GM12878 (cell line): Measurements from ENCODE around the gene IDH3A. TPM values are rescaled to one million over a fixed set of nuclear protein-coding genes. Genes with fewer than 3 reads are reported as not detected.
A peak's percentile ranks its signal among the peaks of the same experiment; 100 is the strongest.

ENCODE experiments used
- ATAC-seq: fragments of 200-7000 bp; cut with Tn5 transposase; 3 replicates; pipeline ENCODE4 v1.9.1; 2020; ENCODE audit warnings: mild to moderate bottlenecking, moderate library complexity
- BruUV-seq: library from RNA; stranded (reverse); fragments of 400-500 nt; replicated peaks from 2 replicates; lab custom pipeline; 2021; lab: Mats Ljungman, UMichigan
- CTCF ChIA-PET: fragments of 300-600 bp; sonication (Branson Sonifier 250); formaldehyde crosslinking; extraction: SDS; loops from one replicate; lab custom pipeline; 2021; ENCODE audit warnings: inconsistent platforms; lab: Yijun Ruan, JAX
- POLR2A ChIA-PET: fragments of 350-600 bp; formaldehyde crosslinking; extraction: SDS; loops from one replicate; lab custom pipeline; 2021; ENCODE audit warnings: inconsistent platforms; lab: Charles Lee
- RAD21 ChIA-PET: fragments of 300-600 bp; sonication (Branson Sonifier 250); formaldehyde crosslinking; loops from one replicate; lab custom pipeline; 2023; ENCODE audit warnings: antibody characterized with exemption; ENCODE audit not compliant: unreplicated experiment; lab: Charles Lee
- SMC1A ChIA-PET: fragments of 300-600 bp; sonication (Branson Sonifier 250); formaldehyde crosslinking; loops from one replicate; lab custom pipeline; 2023; ENCODE audit not compliant: unreplicated experiment, uncharacterized antibody; lab: Charles Lee
- DNase-seq: peaks from one replicate; pipeline ENCODE4 v3.0.0-alpha.2; 2011; ENCODE audit warnings: low read depth, low spot score
- FAIRE-seq: peaks from 3 replicates; lab custom pipeline; 2011; peaks lifted over from hg19 to GRCh38; lab: Jason Lieb, UNC
- H2AFZ ChIP-seq: 2 replicates; pipeline ENCODE4 v1.6.0; 2011; ENCODE audit warnings: low read depth, low read length, control low read depth; ENCODE audit not compliant: control insufficient read depth
- H3K27ac ChIP-seq: 2 replicates; pipeline ENCODE4 v1.5.1; 2011; ENCODE audit warnings: control low read depth; ENCODE audit not compliant: control insufficient read depth, insufficient read depth
- H3K27me3 ChIP-seq, 2 experiments: replicated peaks in 1 of 2; 2 replicates each; pipeline versions ENCODE4 v1.6.0 to v1.6.1; 2011; ENCODE audit warnings: low read length in 1 of 2; ENCODE audit not compliant: control insufficient read depth in 2 of 2, insufficient read depth in 2 of 2
- H3K36me3 ChIP-seq, 2 experiments: 2 replicates each; pipeline ENCODE4 v1.5.1; 2011; ENCODE audit warnings: low read length in 1 of 2; ENCODE audit not compliant: control insufficient read depth in 2 of 2, insufficient read depth in 2 of 2
- H3K4me1 ChIP-seq: 2 replicates; pipeline ENCODE4 v1.6.1; 2011; ENCODE audit warnings: mild to moderate bottlenecking, low read length, moderate library complexity, mixed read lengths; ENCODE audit not compliant: control insufficient read depth, insufficient read depth
- H3K4me2 ChIP-seq: 2 replicates; pipeline ENCODE4 v1.6.0; 2011; ENCODE audit warnings: control low read depth; ENCODE audit not compliant: control insufficient read depth, insufficient read depth
- H3K4me3 ChIP-seq: fragments of 200-600 bp; sonication (generic); 2 replicates; pipeline ENCODE4 v1.5.1; 2016
- H3K79me2 ChIP-seq: 2 replicates; pipeline ENCODE4 v1.6.0; 2011; ENCODE audit warnings: low read length; ENCODE audit not compliant: control insufficient read depth, insufficient read depth
- H3K9ac ChIP-seq: 2 replicates; pipeline ENCODE4 v1.8.0; 2011; ENCODE audit warnings: low read length, control low read depth, mixed read lengths; ENCODE audit not compliant: control insufficient read depth, insufficient read depth
- H3K9me3 ChIP-seq: replicated peaks from 3 replicates; pipeline ENCODE4 v1.5.1; 2011; ENCODE audit warnings: mild to moderate bottlenecking, low read length; ENCODE audit not compliant: control insufficient read depth, insufficient read depth
- H4K20me1 ChIP-seq: 2 replicates; pipeline ENCODE4 v1.6.0; 2011; ENCODE audit not compliant: control insufficient read depth, insufficient read depth
- ASH2L ChIP-seq: fragments of 300-600, 200-600 bp; sonication (generic); IDR thresholded peaks from 2 replicates; pipeline ENCODE4 v1.6.1; 2017; ENCODE audit warnings: low read depth, mild to moderate bottlenecking, borderline replicate concordance
- ATF7 ChIP-seq: fragments of 450-650 bp; IDR thresholded peaks from 2 replicates; pipeline ENCODE4 v1.6.1; 2016; ENCODE audit warnings: low read depth, mild to moderate bottlenecking
- EED ChIP-seq: sonication (generic); IDR thresholded peaks from 2 replicates; pipeline ENCODE4 v1.6.1; 2016; ENCODE audit warnings: antibody characterized with exemption, low read depth
- EZH2 ChIP-seq: IDR thresholded peaks from 2 replicates; pipeline ENCODE4 v1.6.1; 2012; ENCODE audit warnings: low read depth, mild to moderate bottlenecking, control low read depth, inconsistent platforms, low read length, borderline replicate concordance; ENCODE audit not compliant: control insufficient read depth
- PAX5 ChIP-seq: IDR thresholded peaks from 2 replicates; pipeline ENCODE4 v1.6.1; 2011; ENCODE audit warnings: low read depth, low read length, borderline replicate concordance
- SIX5 ChIP-seq: IDR thresholded peaks from 2 replicates; pipeline ENCODE4 v1.6.1; 2011; ENCODE audit warnings: mild to moderate bottlenecking, low read depth, low read length, moderate library complexity; ENCODE audit not compliant: severe bottlenecking
- ZNF24 ChIP-seq: fragments of 450-650 bp; IDR thresholded peaks from 2 replicates; pipeline ENCODE4 v1.6.1; 2017; ENCODE audit warnings: antibody characterized with exemption, mild to moderate bottlenecking
- WGBS: methylation state at CpG from one replicate; pipeline ENCODE4 v1.1.6; 2016; ENCODE audit warnings: low lambda C conversion rate; ENCODE audit not compliant: insufficient replicate concordance, insufficient coverage; ENCODE audit errors: missing lambda C conversion rate; 5-methylcytosine and 5-hydroxymethylcytosine counted together
- in situ Hi-C: fragments of 300-500 bp; cut with MboI; formaldehyde crosslinking; loops from 9 replicates; pipeline ENCODE4 v1.14.3; 2018; ENCODE audit warnings: mixed read lengths
- intact Hi-C: fragments of 100-400 bp; cut with micrococcal nuclease; formaldehyde crosslinking; loops from one replicate; pipeline ENCODE4 v1.14.2; 2022; ENCODE audit not compliant: unreplicated experiment
- polyA plus RNA-seq, 11 experiments: library from polyadenylated mRNA; depleted of rRNA in 4 of 11; unstranded in 6 of 11; stranded (reverse) in 5 of 11; fragments of >200 nt; fragmentation: Nextera tagmentation in 4 of 11; fragmentation: Illumina TruSeq in 1 of 11; extraction: Ambion mirVana in 4 of 11; extraction: Trizol in 1 of 11; gene quantifications; 1 replicate in 1 of 11; 2 replicates in 10 of 11; pipeline versions ENCODE4 v1.2.1 to v1.2.3, GENCODE V29; 2011 to 2016; ENCODE audit warnings: inconsistent platforms in 2 of 11, missing spikeins in 2 of 11, low read depth in 1 of 11
- total RNA-seq, 4 experiments: library from RNA; depleted of rRNA in 3 of 4; stranded (reverse); fragments of >200 nt in 3 of 4; fragmentation: Illumina TruSeq in 1 of 4; extraction: Trizol in 1 of 4; gene quantifications; 2 replicates each; pipeline versions ENCODE4 v1.2.1 to v1.2.3, GENCODE V29; 2013 to 2021
- TF ChIP-seq, protein P1 (sequence below), 3 experiments: IDR thresholded peaks in 2 of 3; conservative IDR thresholded peaks in 1 of 3; 2 replicates each; pipeline ENCODE4 v1.5.1; 2011; ENCODE audit warnings: low read depth in 3 of 3, low read length in 3 of 3, mild to moderate bottlenecking in 3 of 3, control low read depth in 2 of 3, moderate library complexity in 2 of 3, inconsistent platforms in 1 of 3, mixed read lengths in 1 of 3; ENCODE audit not compliant: control insufficient read depth in 2 of 3, insufficient read depth in 1 of 3; ENCODE audit errors: extremely low read depth in 1 of 3
- TF ChIP-seq, protein P2 (sequence below): fragments of 450-650 bp; IDR thresholded peaks from 2 replicates; pipeline ENCODE4 v1.6.1; 2017; ENCODE audit warnings: mild to moderate bottlenecking, moderate library complexity
- TF ChIP-seq, protein P3 (sequence below): fragments of 450-650 bp; IDR thresholded peaks from 2 replicates; pipeline ENCODE4 v1.6.1; 2017; ENCODE audit warnings: mild to moderate bottlenecking, low read depth, inconsistent platforms; ENCODE audit not compliant: poor library complexity, severe bottlenecking
- TF ChIP-seq, protein P4 (sequence below): IDR thresholded peaks from 2 replicates; pipeline ENCODE4 v1.6.1; 2011; ENCODE audit warnings: mild to moderate bottlenecking, low read depth, low read length, moderate library complexity; ENCODE audit not compliant: insufficient replicate concordance

IDH3A gene
- total and polyA plus RNA-seq, 10 of the 15 experiments (the other 5 are each of a cell fraction or from before 2014, with no cell fraction given), result 83.9 to 254 (median 195) TPM

DNA sequence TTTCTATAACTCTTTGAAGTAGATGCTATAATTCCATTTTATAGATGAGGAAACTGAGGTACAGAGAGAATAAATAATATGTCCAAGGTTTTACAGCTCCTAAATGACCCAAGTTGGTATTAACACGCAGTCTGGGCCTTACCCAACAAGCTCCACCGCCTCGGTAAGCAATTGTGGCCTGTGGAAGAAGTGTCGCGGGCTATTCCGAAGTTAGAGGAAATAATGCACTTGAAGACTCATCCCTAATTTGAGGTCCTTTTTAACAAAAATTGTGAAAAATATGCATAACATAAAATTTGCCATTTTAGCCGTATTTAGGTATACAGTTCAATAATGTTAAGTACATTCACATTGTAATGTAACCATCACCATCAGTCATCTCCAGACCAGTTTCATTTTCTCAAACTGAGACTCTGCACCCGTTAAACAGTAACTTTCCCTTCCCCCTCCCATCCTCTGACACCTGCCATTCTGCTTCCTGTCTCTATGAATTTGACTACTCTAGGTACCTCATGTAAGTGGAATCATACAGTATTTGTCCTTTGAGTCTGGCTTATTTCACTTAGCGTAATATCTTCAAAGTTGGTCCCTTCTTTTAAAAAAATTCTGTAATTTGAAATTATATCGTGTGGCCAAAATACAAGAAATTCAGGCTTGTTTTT, 18.2 kb downstream of the IDH3A start:
- H3K4me3 ChIP-seq, result no peak overlapping the region
- SMC1A ChIA-PET, result interaction anchor here (2.5 to 13.7 kb wide), 4 partner anchors 10 to 18 kb away, joined by 27 to 152 read pairs (median 44); partner anchors contain the start of gene IDH3A
- H3K27ac ChIP-seq, result peak overlapping the region; percentile 88
- in situ Hi-C loops, result loop anchor here (25.0 kb wide), 1 partner anchor 820 kb away; no protein-coding TSS in a partner anchor
- peaks cover 8% of the 10 kb centered on the region for H3K79me2 ChIP-seq
- POLR2A ChIA-PET, result interaction anchor here (1.0 to 3.0 kb wide), 6 partner anchors 10 to 160 kb away, joined by 3 to 29 read pairs (median 4); partner anchors contain the start of gene IDH3A
- H3K9me3 ChIP-seq, result peaks cover 6% of the 10 kb centered on the region; the same call in 2 of the 3 replicates
- peaks cover 23 to 39% of the 10 kb centered on the region in 2 experiments for H3K36me3 ChIP-seq
- no peak overlapping the region; the same call in 1 of the 2 replicates for H2AFZ ChIP-seq
- H3K27me3 ChIP-seq, result no peaks in the 10 kb centered on the region
- H3K4me2 ChIP-seq, result peak overlapping the region; percentile 87
- no peaks in the 10 kb centered on the region for H4K20me1 ChIP-seq
- peaks cover 54% of the 10 kb centered on the region for H3K4me1 ChIP-seq
- intact Hi-C loops, result loop anchor here (2.0 to 5.0 kb wide), 2 partner anchors 17 to 100 kb away; no protein-coding TSS in a partner anchor
- no peak overlapping the region for H3K9ac ChIP-seq
- RAD21 ChIA-PET, result interaction anchor here (0.7 to 7.0 kb wide), 7 partner anchors 10 to 132 kb away, joined by 3 to 53 read pairs (median 4); partner anchors contain the start of genes CIB2, IDH3A and SKIC8
- CTCF ChIA-PET, result interaction anchor here (0.8 to 7.1 kb wide), 11 partner anchors 9 to 74 kb away, joined by 3 to 48 read pairs (median 4); partner anchors contain the start of gene CIB2
- BruUV-seq, result no TSS peak
- ATAC-seq (peak; percentile 86), FAIRE-seq (peak; percentile 81), DNase-seq (peak; percentile 93)
- 61% methylated on average over 10 of the region's 10 CpGs for WGBS
- TF ChIP-seq, protein P1, sequence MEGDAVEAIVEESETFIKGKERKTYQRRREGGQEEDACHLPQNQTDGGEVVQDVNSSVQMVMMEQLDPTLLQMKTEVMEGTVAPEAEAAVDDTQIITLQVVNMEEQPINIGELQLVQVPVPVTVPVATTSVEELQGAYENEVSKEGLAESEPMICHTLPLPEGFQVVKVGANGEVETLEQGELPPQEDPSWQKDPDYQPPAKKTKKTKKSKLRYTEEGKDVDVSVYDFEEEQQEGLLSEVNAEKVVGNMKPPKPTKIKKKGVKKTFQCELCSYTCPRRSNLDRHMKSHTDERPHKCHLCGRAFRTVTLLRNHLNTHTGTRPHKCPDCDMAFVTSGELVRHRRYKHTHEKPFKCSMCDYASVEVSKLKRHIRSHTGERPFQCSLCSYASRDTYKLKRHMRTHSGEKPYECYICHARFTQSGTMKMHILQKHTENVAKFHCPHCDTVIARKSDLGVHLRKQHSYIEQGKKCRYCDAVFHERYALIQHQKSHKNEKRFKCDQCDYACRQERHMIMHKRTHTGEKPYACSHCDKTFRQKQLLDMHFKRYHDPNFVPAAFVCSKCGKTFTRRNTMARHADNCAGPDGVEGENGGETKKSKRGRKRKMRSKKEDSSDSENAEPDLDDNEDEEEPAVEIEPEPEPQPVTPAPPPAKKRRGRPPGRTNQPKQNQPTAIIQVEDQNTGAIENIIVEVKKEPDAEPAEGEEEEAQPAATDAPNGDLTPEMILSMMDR (IDR thresholded peaks at IDR 0.05 in 2 of 3, conservative IDR thresholded peaks at IDR 0.05 in 1 of 3; ENCODE audit: control insufficient read depth in 2 of 3, extremely low read depth in 1 of 3, insufficient read depth in 1 of 3, low read depth in 3 of 3, low read length in 3 of 3), result no peak
- TF ChIP-seq ZNF24 (0 out of 2 replicates have a peak, but pooled peaks have one; percentile 37), PAX5 (peak; percentile 36; the same call in 1 of the 2 replicates), SIX5 (no peak), ASH2L (no peak), EED (0 out of 2 replicates have a peak, but pooled peaks have one; percentile 42), EZH2 (no peak), ATF7 (peak; percentile 57)
- TF ChIP-seq, protein P2, sequence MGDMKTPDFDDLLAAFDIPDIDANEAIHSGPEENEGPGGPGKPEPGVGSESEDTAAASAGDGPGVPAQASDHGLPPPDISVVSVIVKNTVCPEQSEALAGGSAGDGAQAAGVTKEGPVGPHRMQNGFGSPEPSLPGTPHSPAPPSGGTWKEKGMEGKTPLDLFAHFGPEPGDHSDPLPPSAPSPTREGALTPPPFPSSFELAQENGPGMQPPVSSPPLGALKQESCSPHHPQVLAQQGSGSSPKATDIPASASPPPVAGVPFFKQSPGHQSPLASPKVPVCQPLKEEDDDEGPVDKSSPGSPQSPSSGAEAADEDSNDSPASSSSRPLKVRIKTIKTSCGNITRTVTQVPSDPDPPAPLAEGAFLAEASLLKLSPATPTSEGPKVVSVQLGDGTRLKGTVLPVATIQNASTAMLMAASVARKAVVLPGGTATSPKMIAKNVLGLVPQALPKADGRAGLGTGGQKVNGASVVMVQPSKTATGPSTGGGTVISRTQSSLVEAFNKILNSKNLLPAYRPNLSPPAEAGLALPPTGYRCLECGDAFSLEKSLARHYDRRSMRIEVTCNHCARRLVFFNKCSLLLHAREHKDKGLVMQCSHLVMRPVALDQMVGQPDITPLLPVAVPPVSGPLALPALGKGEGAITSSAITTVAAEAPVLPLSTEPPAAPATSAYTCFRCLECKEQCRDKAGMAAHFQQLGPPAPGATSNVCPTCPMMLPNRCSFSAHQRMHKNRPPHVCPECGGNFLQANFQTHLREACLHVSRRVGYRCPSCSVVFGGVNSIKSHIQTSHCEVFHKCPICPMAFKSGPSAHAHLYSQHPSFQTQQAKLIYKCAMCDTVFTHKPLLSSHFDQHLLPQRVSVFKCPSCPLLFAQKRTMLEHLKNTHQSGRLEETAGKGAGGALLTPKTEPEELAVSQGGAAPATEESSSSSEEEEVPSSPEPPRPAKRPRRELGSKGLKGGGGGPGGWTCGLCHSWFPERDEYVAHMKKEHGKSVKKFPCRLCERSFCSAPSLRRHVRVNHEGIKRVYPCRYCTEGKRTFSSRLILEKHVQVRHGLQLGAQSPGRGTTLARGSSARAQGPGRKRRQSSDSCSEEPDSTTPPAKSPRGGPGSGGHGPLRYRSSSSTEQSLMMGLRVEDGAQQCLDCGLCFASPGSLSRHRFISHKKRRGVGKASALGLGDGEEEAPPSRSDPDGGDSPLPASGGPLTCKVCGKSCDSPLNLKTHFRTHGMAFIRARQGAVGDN, result peak; percentile 72; the same call in 1 of the 2 replicates
- TF ChIP-seq, protein P3, sequence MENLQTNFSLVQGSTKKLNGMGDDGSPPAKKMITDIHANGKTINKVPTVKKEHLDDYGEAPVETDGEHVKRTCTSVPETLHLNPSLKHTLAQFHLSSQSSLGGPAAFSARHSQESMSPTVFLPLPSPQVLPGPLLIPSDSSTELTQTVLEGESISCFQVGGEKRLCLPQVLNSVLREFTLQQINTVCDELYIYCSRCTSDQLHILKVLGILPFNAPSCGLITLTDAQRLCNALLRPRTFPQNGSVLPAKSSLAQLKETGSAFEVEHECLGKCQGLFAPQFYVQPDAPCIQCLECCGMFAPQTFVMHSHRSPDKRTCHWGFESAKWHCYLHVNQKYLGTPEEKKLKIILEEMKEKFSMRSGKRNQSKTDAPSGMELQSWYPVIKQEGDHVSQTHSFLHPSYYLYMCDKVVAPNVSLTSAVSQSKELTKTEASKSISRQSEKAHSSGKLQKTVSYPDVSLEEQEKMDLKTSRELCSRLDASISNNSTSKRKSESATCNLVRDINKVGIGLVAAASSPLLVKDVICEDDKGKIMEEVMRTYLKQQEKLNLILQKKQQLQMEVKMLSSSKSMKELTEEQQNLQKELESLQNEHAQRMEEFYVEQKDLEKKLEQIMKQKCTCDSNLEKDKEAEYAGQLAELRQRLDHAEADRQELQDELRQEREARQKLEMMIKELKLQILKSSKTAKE, result peak; percentile 76
- TF ChIP-seq, protein P4, sequence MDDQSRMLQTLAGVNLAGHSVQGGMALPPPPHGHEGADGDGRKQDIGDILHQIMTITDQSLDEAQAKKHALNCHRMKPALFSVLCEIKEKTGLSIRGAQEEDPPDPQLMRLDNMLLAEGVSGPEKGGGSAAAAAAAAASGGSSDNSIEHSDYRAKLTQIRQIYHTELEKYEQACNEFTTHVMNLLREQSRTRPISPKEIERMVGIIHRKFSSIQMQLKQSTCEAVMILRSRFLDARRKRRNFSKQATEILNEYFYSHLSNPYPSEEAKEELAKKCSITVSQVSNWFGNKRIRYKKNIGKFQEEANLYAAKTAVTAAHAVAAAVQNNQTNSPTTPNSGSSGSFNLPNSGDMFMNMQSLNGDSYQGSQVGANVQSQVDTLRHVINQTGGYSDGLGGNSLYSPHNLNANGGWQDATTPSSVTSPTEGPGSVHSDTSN, result peak; percentile 72
